ENCODE results near the gene RGP1. TPM values are rescaled to one million over a fixed set of nuclear protein-coding genes. Genes with fewer than 3 reads are reported as not detected.

The RGP1 gene
- total RNA-seq, 4 donors from 2014 or later = 11.6 to 21.7 (median 13.8) TPM

- TF ChIP-seq CTCF (IDR thresholded peaks at IDR 0.05; ENCODE audit: low read depth) = no peak
Observed at GRCh38 chr9:35766997-35767396, 17.9 kb downstream of the RGP1 start.

GRCh38 chr9:35767458-35767857 lies 18.4 kb downstream of the RGP1 start:
- TF ChIP-seq CTCF (IDR thresholded peaks at IDR 0.05; ENCODE audit: low read depth) = no peak

GRCh38 chr9:35769763-35770162 lies 20.7 kb downstream of the RGP1 start:
- TF ChIP-seq CTCF (IDR thresholded peaks at IDR 0.05; ENCODE audit: low read depth) = no peak

DNA sequence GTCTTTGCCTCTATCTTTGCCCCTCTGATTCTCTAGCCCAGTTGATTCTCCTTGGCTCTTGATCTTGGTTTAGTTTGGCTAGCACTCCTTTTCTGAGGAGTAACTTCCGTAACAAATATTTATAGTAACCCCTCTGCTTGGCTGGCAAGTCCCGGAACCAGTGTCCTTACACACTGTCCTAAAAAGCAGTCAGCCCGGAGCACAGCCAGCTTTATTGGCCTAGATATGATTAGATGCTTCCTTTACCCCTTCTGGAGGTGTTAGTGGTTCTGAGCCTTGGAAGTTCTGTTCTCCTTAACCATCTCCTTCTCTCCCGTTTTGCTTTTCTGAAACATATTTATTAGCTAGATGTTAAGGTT lies 22.0 kb downstream of the RGP1 start:
- TF ChIP-seq CTCF (IDR thresholded peaks at IDR 0.05; ENCODE audit: low read depth) = no peak

DNA sequence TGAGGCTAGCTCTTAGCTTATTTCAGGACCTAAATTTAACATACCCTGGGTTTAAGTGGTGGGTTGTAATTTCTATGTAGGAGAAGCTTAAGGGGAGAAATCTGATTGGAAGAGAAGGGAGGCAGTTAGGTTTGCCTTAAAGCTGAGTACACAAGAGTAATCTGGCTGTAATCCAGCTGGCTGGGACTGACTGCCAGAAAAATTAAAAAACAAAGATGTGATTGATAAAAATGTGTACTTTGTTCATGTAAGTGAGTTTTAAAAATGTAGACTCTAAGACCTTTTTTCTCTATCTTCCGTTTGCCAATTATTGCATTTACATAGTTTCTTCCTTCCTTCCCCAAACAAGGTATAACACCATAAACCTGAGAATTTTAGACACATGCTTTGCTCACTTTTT lies 22.4 kb downstream of the RGP1 start:
- TF ChIP-seq CTCF (IDR thresholded peaks at IDR 0.05; ENCODE audit: low read depth) = no peak

DNA sequence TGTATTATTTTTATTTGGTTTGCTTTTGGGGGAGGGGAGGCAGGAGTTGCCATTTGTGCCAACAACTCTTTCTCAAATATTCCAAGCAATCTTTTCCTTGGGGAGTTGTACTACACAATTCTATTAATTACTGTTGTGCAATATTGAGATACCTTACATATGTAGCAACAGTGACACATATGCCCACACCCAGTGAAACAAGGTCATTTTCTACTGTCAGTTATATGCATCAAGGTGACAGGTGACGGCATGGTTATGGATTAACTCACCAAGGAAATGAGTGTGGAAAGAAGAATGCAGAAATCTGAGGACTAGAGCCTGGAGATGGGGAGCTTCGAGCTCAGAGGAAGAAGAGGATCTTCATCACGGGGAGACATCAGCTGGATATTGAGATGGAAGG lies 22.9 kb downstream of the RGP1 start:
- no peak for TF ChIP-seq CTCF (IDR thresholded peaks at IDR 0.05; ENCODE audit: low read depth)

- no peak for TF ChIP-seq CTCF (IDR thresholded peaks at IDR 0.05; ENCODE audit: low read depth)
Observed at GRCh38 chr9:35774907-35775635, 26.0 kb downstream of the RGP1 start.

Measured in subcutaneous adipose tissue (tissue), 4 donors.